ENCODE results near the gene PLCL2. TPM values are rescaled to one million over a fixed set of nuclear protein-coding genes. Genes with fewer than 3 reads are reported as not detected.

PLCL2 gene
- total and polyA plus RNA-seq, 10 of the 15 experiments (the other 5 are each of a cell fraction or from before 2014, with no cell fraction given): 7.5 to 37.3 (median 21.7) TPM

DNA sequence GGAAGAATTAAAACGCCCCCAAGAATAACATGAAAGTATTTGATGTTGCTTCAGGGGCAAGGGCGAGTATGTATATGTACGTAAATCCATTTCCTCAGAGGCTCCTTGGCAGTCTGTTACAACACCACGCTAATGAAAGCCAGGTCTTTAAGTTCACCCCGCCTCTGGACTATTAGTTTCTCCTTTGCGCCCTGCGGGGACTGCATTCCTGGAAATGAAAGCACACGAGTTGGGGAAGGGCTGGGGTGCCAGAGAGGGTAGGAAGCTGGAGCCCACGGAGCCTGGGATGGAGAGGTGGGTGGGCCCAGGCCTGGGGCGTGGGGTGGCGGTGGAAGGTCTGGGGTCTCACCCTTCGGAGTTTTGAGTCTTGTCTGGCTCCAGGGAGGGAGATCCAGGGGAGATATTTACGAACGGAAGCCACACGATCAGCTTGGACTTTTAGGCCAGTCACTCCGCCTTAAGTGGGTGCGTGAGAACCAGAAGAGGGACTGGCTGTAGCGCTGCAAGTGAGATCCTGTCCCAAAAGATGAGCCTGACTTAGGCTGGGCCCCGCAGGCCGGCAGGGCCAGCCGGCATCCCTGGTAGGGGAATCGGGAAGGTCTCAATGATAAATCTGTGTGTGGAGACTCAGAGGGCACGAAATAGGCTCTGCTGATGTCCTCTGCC, 1.6 kb upstream of the PLCL2 start (continued):
- TF ChIP-seq ETV6 (conservative IDR thresholded peaks at IDR 0.05 in 1 of 2, IDR thresholded peaks at IDR 0.05 in 1 of 2; ENCODE audit: borderline replicate concordance in 1 of 2, low read depth in 1 of 2) (no peak), MTA2 (IDR thresholded peaks at IDR 0.05; ENCODE audit: low read depth) (no peak), MYC (IDR thresholded peaks at IDR 0.05; ENCODE audit: insufficient read depth, insufficient read length, insufficient replicate concordance, low read length, severe bottlenecking) (no peak), NR2C2 (IDR thresholded peaks at IDR 0.05; ENCODE audit: borderline replicate concordance, control insufficient read depth, insufficient read length, low read depth) (no peak)
- TF ChIP-seq, protein P1, sequence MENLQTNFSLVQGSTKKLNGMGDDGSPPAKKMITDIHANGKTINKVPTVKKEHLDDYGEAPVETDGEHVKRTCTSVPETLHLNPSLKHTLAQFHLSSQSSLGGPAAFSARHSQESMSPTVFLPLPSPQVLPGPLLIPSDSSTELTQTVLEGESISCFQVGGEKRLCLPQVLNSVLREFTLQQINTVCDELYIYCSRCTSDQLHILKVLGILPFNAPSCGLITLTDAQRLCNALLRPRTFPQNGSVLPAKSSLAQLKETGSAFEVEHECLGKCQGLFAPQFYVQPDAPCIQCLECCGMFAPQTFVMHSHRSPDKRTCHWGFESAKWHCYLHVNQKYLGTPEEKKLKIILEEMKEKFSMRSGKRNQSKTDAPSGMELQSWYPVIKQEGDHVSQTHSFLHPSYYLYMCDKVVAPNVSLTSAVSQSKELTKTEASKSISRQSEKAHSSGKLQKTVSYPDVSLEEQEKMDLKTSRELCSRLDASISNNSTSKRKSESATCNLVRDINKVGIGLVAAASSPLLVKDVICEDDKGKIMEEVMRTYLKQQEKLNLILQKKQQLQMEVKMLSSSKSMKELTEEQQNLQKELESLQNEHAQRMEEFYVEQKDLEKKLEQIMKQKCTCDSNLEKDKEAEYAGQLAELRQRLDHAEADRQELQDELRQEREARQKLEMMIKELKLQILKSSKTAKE (IDR thresholded peaks at IDR 0.05; ENCODE audit: low read depth, poor library complexity, severe bottlenecking): no peak
- TF ChIP-seq, protein P2, sequence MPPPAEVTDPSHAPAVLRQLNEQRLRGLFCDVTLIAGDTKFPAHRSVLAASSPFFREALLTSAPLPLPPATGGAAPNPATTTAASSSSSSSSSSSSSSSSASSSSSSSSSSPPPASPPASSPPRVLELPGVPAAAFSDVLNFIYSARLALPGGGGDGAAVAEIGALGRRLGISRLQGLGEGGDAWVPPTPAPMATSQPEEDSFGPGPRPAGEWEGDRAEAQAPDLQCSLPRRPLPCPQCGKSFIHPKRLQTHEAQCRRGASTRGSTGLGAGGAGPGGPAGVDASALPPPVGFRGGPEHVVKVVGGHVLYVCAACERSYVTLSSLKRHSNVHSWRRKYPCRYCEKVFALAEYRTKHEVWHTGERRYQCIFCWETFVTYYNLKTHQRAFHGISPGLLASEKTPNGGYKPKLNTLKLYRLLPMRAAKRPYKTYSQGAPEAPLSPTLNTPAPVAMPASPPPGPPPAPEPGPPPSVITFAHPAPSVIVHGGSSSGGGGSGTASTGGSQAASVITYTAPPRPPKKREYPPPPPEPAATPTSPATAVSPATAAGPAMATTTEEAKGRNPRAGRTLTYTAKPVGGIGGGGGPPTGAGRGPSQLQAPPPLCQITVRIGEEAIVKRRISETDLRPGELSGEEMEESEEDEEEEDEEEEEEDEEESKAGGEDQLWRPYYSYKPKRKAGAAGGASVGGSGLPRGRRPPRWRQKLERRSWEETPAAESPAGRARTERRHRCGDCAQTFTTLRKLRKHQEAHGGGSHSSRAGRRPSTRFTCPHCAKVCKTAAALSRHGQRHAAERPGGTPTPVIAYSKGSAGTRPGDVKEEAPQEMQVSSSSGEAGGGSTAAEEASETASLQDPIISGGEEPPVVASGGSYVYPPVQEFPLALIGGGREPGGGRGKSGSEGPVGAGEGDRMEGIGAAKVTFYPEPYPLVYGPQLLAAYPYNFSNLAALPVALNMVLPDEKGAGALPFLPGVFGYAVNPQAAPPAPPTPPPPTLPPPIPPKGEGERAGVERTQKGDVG (CRISPR knock-in tag; IDR thresholded peaks at IDR 0.05): no peak

All from GM12878 (cell line).